ENCODE data around the gene PTOV1. TPM values are rescaled to one million over a fixed set of nuclear protein-coding genes. Genes with fewer than 3 reads are reported as not detected.

PTOV1 gene
- total RNA-seq, 1 experiment from 2014 or later: 296 TPM

GRCh38 chr19:49890349-49891311 is 39.7 kb downstream of the PTOV1 start (continued):
- no peak for TF ChIP-seq ATF2 (CRISPR knock-in tag; IDR thresholded peaks at IDR 0.05; ENCODE audit: borderline replicate concordance, low read depth)
- TF ChIP-seq FOXP4 (CRISPR knock-in tag; IDR thresholded peaks at IDR 0.05): no peak
- TF ChIP-seq JUN (CRISPR knock-in tag; IDR thresholded peaks at IDR 0.05): 0 out of 2 replicates have a peak, but pooled peaks have one; percentile 27
- TF ChIP-seq E2F5 (CRISPR knock-in tag; IDR thresholded peaks at IDR 0.05): peak; percentile 84
- peak; percentile 82 for TF ChIP-seq SP1 (CRISPR knock-in tag; conservative IDR thresholded peaks at IDR 0.05)
- TF ChIP-seq SMAD3 (CRISPR knock-in tag; IDR thresholded peaks at IDR 0.05; ENCODE audit: borderline replicate concordance): peak; percentile 77; the same call in 1 of the 2 replicates
- TF ChIP-seq NR1H2 (CRISPR knock-in tag; IDR thresholded peaks at IDR 0.05): 0 out of 2 replicates have a peak, but pooled peaks have one; percentile 67
- peak; percentile 93; the same call in 1 of the 2 replicates for TF ChIP-seq MYBL2 (CRISPR knock-in tag; IDR thresholded peaks at IDR 0.05)
- peak; percentile 97 for TF ChIP-seq MAX (CRISPR knock-in tag; IDR thresholded peaks at IDR 0.05)
- no peak; the same call in 1 of the 2 replicates for TF ChIP-seq MLX (CRISPR knock-in tag; IDR thresholded peaks at IDR 0.05)
- no peak for TF ChIP-seq ERG (CRISPR knock-in tag; IDR thresholded peaks at IDR 0.05)
- TF ChIP-seq TCF7 (CRISPR knock-in tag; IDR thresholded peaks at IDR 0.05; ENCODE audit: low read depth): peak; percentile 12; the same call in 1 of the 2 replicates
- TF ChIP-seq FOXP1 (CRISPR knock-in tag; IDR thresholded peaks at IDR 0.05; ENCODE audit: borderline replicate concordance): peak; percentile 90; the same call in 1 of the 2 replicates
- TF ChIP-seq NFE2L1 (CRISPR knock-in tag; IDR thresholded peaks at IDR 0.05): peak; percentile 14
- 0 out of 2 replicates have a peak, but pooled peaks have one; percentile 33 for TF ChIP-seq NFYB (CRISPR knock-in tag; conservative IDR thresholded peaks at IDR 0.05; ENCODE audit: low read depth)
- peak; percentile 17; the same call in 1 of the 2 replicates for TF ChIP-seq AFF4 (CRISPR knock-in tag; IDR thresholded peaks at IDR 0.05; ENCODE audit: borderline replicate concordance)
- TF ChIP-seq JAZF1 (CRISPR knock-in tag; IDR thresholded peaks at IDR 0.05): no peak
- peak; percentile 88; the same call in 1 of the 2 replicates for TF ChIP-seq HMGXB4 (CRISPR knock-in tag; IDR thresholded peaks at IDR 0.05)

Measured in WTC11 (cell line).